Ovary (tissue), 3 donors: Measurements from ENCODE around the gene EFEMP1.

ENCODE experiments used
- CTCF ChIP-seq, 3 donors: fragments of 450-650 bp in 2 of 3; fragments of 200-600 bp in 1 of 3; IDR thresholded peaks; one replicate each; pipeline versions ENCODE4 v1.5.1 to v1.8.0; 2016 to 2022; ENCODE audit warnings: antibody characterized with exemption in 3 of 3, mild to moderate bottlenecking in 1 of 3
- POLR2A ChIP-seq: fragments of 450-650 bp; IDR thresholded peaks from one replicate; pipeline ENCODE4 v1.6.1; 2017; ENCODE audit warnings: antibody characterized with exemption, mild to moderate bottlenecking, moderate library complexity
- donor health status: DM: no; HTN: no; CAD: no.

- TF ChIP-seq CTCF (IDR thresholded peaks at IDR 0.05): no peak
- no peak for TF ChIP-seq POLR2A
These were observed 36.2 kb downstream of the EFEMP1 start for GRCh38 chr2:55887351-55887750.
